Trophoblast cell (in vitro differentiated cells and primary cell): ENCODE data around the gene PTGS1.

Source experiments
- DNase-seq, 2 donors: peaks; one replicate each; pipeline ENCODE4 v3.0.0-alpha.2; 2016
- H2AFZ ChIP-seq: 2 replicates; pipeline ENCODE4 v1.6.1; 2013; ENCODE audit warnings: low read length, moderate library complexity, mild to moderate bottlenecking; ENCODE audit not compliant: insufficient read depth, poor library complexity
- H2AK5ac ChIP-seq: 2 replicates; pipeline ENCODE4 v1.6.1; 2013; ENCODE audit warnings: mild to moderate bottlenecking, low read length
- H2BK120ac ChIP-seq: 2 replicates; pipeline ENCODE4 v1.6.1; 2013; ENCODE audit warnings: low read length, mild to moderate bottlenecking, moderate library complexity; ENCODE audit not compliant: insufficient read depth, poor library complexity
- H2BK12ac ChIP-seq: 2 replicates; pipeline ENCODE4 v1.6.1; 2013; ENCODE audit warnings: mild to moderate bottlenecking, low read length, moderate library complexity
- H2BK5ac ChIP-seq: 2 replicates; pipeline ENCODE4 v1.6.1; 2013; ENCODE audit warnings: low read length, low read depth, moderate library complexity, mild to moderate bottlenecking; ENCODE audit not compliant: poor library complexity
- H3K14ac ChIP-seq: 2 replicates; pipeline ENCODE4 v1.6.1; 2013; ENCODE audit warnings: mild to moderate bottlenecking, low read length
- H3K18ac ChIP-seq: 2 replicates; pipeline ENCODE4 v1.6.1; 2013; ENCODE audit warnings: mild to moderate bottlenecking, low read length
- H3K23ac ChIP-seq: 2 replicates; pipeline ENCODE4 v1.6.1; 2013; ENCODE audit warnings: low read length
- H3K27ac ChIP-seq: 2 replicates; pipeline ENCODE4 v1.5.1; 2013; ENCODE audit warnings: low read depth, mild to moderate bottlenecking, inconsistent platforms, low read length, moderate library complexity
- H3K27me3 ChIP-seq: 2 replicates; pipeline ENCODE4 v1.6.1; 2013; ENCODE audit warnings: inconsistent platforms, mild to moderate bottlenecking, low read length, moderate library complexity; ENCODE audit not compliant: insufficient read depth
- H3K36me3 ChIP-seq, 2 experiments: 1 replicate in 1 of 2; 2 replicates in 1 of 2; pipeline ENCODE4 v1.6.1; 2013; ENCODE audit warnings: low read length in 2 of 2, mild to moderate bottlenecking in 2 of 2, moderate library complexity in 1 of 2; ENCODE audit not compliant: insufficient read depth in 2 of 2, control insufficient read depth in 1 of 2
- H3K4ac ChIP-seq: 2 replicates; pipeline ENCODE4 v1.6.1; 2013; ENCODE audit warnings: low read depth, mild to moderate bottlenecking, low read length, moderate library complexity
- H3K4me1 ChIP-seq, 2 experiments: 1 replicate in 1 of 2; 2 replicates in 1 of 2; pipeline ENCODE4 v1.6.1; 2013; ENCODE audit warnings: low read length in 2 of 2, mild to moderate bottlenecking in 2 of 2, moderate library complexity in 1 of 2; ENCODE audit not compliant: insufficient read depth in 2 of 2, control insufficient read depth in 1 of 2
- H3K4me2 ChIP-seq: 2 replicates; pipeline ENCODE4 v1.6.1; 2013; ENCODE audit warnings: inconsistent platforms, mild to moderate bottlenecking, low read length, moderate library complexity
- H3K4me3 ChIP-seq: 2 replicates; pipeline ENCODE4 v1.5.1; 2013; ENCODE audit warnings: mild to moderate bottlenecking, low read depth, low read length, inconsistent platforms
- H3K79me1 ChIP-seq: one replicate; pipeline ENCODE4 v1.6.1; 2013; ENCODE audit warnings: low read length
- H3K79me2 ChIP-seq: 2 replicates; pipeline ENCODE4 v1.6.1; 2013; ENCODE audit warnings: low read length, mild to moderate bottlenecking; ENCODE audit not compliant: control insufficient read depth, insufficient read depth, poor library complexity
- H3K9ac ChIP-seq: 2 replicates; pipeline ENCODE4 v1.6.1; 2013; ENCODE audit warnings: mild to moderate bottlenecking, low read length
- H3K9me3 ChIP-seq: 2 replicates; pipeline ENCODE4 v1.6.1; 2013; ENCODE audit warnings: low read depth, mild to moderate bottlenecking, control low read depth, inconsistent platforms, low read length; ENCODE audit not compliant: insufficient read depth
- H4K12ac ChIP-seq: 2 replicates; pipeline ENCODE4 v1.6.1; 2013; ENCODE audit warnings: low read depth, mild to moderate bottlenecking, low read length, moderate library complexity
- H4K8ac ChIP-seq: 2 replicates; pipeline ENCODE4 v1.6.1; 2013; ENCODE audit warnings: low read depth, mild to moderate bottlenecking, low read length, moderate library complexity
- H4K91ac ChIP-seq: one replicate; pipeline ENCODE4 v1.6.1; 2013; ENCODE audit warnings: low read depth, mild to moderate bottlenecking, low read length, moderate library complexity
- WGBS: extraction: QIAGEN DNeasy Blood & Tissue Kit; methylation state at CpG from one replicate; pipeline ENCODE4 v1.1.7; 2013; ENCODE audit warnings: missing lambda C conversion rate; ENCODE audit not compliant: insufficient read length, insufficient coverage; ENCODE audit errors: extremely low coverage; 5-methylcytosine and 5-hydroxymethylcytosine counted together

Gene PTGS1

DNA sequence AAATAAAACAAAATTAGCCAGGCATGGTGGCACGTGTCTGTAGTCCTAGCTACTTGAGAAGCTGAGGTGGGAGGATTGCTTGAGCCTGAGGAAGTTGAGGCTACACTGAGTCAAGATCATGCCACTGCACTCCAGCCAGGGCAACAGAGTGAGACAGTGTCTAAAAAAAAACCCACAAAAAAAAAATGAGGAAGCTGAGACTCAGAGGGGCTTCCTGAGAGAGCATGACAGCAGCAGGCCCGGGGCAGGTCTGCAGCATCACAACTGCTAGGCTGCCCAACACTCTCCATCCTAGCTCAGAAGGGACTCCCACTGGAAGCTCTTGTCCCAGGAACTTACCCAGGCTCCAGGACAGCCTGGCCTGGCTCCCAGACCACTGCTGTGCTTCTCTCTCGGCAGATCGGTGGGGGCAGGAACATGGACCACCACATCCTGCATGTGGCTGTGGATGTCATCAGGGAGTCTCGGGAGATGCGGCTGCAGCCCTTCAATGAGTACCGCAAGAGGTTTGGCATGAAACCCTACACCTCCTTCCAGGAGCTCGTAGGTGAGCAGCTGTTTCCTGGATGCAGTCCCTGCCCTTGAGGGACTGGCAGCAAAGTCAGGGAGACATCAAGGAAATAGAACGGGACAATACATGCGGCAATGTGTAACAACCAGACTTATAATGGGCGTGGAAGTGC is 19.1 kb downstream of the PTGS1 start:
- no peak overlapping the region for H3K4ac ChIP-seq
- no peak overlapping the region for H3K18ac ChIP-seq
- H2BK5ac ChIP-seq: no peak overlapping the region
- no peak overlapping the region for H2AFZ ChIP-seq
- H4K91ac ChIP-seq: no peak overlapping the region
- H3K27ac ChIP-seq: no peak overlapping the region
- H3K9me3 ChIP-seq: peaks cover 3% of the 10 kb centered on the region
- H3K4me1 ChIP-seq: no peaks in the 10 kb centered on the region
- no peak overlapping the region for H2AK5ac ChIP-seq
- peak in 1 of 2 donors; percentile 14 for DNase-seq
- no peak overlapping the region for H3K4me2 ChIP-seq
- H3K14ac ChIP-seq: no peak overlapping the region
- H3K9ac ChIP-seq: no peak overlapping the region
- no peak overlapping the region for H2BK12ac ChIP-seq
- H3K36me3 ChIP-seq: no peaks in the 10 kb centered on the region
- no peak overlapping the region for H4K12ac ChIP-seq
- H3K79me2 ChIP-seq: no peaks in the 10 kb centered on the region
- no peaks in the 10 kb centered on the region for H3K79me1 ChIP-seq
- H4K8ac ChIP-seq: no peak overlapping the region
- no peaks in the 10 kb centered on the region for H3K27me3 ChIP-seq
- H2BK120ac ChIP-seq: no peak overlapping the region
- no CpG with 5 or more reads among the region's 11 CpGs for WGBS
- no peak overlapping the region for H3K23ac ChIP-seq
- H3K4me3 ChIP-seq: no peak overlapping the region

DNA sequence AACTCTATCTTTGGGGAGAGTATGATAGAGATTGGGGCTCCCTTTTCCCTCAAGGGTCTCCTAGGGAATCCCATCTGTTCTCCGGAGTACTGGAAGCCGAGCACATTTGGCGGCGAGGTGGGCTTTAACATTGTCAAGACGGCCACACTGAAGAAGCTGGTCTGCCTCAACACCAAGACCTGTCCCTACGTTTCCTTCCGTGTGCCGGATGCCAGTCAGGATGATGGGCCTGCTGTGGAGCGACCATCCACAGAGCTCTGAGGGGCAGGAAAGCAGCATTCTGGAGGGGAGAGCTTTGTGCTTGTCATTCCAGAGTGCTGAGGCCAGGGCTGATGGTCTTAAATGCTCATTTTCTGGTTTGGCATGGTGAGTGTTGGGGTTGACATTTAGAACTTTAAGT is 21.5 kb downstream of the PTGS1 start:
- Histone ChIP-seq H3K27ac (no peak overlapping the region), H2BK120ac (no peak overlapping the region), H2AK5ac (no peak overlapping the region), H3K9me3 (peaks cover 4% of the 10 kb centered on the region), H3K36me3 (no peaks in the 10 kb centered on the region), H3K23ac (no peak overlapping the region), H2BK5ac (no peak overlapping the region), H3K4me3 (no peak overlapping the region), H3K14ac (no peak overlapping the region), H3K4ac (no peak overlapping the region), H3K79me2 (no peaks in the 10 kb centered on the region), H3K4me2 (no peak overlapping the region), H2AFZ (no peak overlapping the region), H2BK12ac (no peak overlapping the region), H3K4me1 (no peaks in the 10 kb centered on the region), H3K27me3 (peaks cover 2% of the 10 kb centered on the region), H3K9ac (no peak overlapping the region), H4K12ac (no peak overlapping the region), H3K18ac (no peak overlapping the region), H3K79me1 (no peaks in the 10 kb centered on the region), H4K91ac (no peak overlapping the region), H4K8ac (no peak overlapping the region)
- WGBS: no CpG with 5 or more reads among the region's 9 CpGs
- DNase-seq: no peak

DNA sequence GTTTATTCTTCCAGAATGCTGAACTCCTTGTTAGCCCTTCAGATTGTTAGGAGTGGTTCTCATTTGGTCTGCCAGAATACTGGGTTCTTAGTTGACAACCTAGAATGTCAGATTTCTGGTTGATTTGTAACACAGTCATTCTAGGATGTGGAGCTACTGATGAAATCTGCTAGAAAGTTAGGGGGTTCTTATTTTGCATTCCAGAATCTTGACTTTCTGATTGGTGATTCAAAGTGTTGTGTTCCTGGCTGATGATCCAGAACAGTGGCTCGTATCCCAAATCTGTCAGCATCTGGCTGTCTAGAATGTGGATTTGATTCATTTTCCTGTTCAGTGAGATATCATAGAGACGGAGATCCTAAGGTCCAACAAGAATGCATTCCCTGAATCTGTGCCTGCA is 21.9 kb downstream of the PTGS1 start:
- Histone ChIP-seq H3K4me2 (no peak overlapping the region), H3K4me3 (no peak overlapping the region), H4K91ac (no peak overlapping the region), H3K9ac (no peak overlapping the region), H4K8ac (no peak overlapping the region), H3K18ac (no peak overlapping the region), H2AFZ (no peak overlapping the region), H3K36me3 (no peaks in the 10 kb centered on the region), H3K4me1 (no peaks in the 10 kb centered on the region), H3K27me3 (peaks cover 2% of the 10 kb centered on the region), H3K9me3 (peaks cover 5% of the 10 kb centered on the region), H2AK5ac (no peak overlapping the region), H2BK12ac (no peak overlapping the region), H2BK5ac (no peak overlapping the region), H3K27ac (no peak overlapping the region), H3K4ac (no peak overlapping the region), H3K14ac (no peak overlapping the region), H4K12ac (no peak overlapping the region), H2BK120ac (no peak overlapping the region), H3K23ac (no peak overlapping the region), H3K79me1 (no peaks in the 10 kb centered on the region), H3K79me2 (no peaks in the 10 kb centered on the region)
- no CpG with 5 or more reads among the region's 2 CpGs for WGBS
- DNase-seq: no peak

DNA sequence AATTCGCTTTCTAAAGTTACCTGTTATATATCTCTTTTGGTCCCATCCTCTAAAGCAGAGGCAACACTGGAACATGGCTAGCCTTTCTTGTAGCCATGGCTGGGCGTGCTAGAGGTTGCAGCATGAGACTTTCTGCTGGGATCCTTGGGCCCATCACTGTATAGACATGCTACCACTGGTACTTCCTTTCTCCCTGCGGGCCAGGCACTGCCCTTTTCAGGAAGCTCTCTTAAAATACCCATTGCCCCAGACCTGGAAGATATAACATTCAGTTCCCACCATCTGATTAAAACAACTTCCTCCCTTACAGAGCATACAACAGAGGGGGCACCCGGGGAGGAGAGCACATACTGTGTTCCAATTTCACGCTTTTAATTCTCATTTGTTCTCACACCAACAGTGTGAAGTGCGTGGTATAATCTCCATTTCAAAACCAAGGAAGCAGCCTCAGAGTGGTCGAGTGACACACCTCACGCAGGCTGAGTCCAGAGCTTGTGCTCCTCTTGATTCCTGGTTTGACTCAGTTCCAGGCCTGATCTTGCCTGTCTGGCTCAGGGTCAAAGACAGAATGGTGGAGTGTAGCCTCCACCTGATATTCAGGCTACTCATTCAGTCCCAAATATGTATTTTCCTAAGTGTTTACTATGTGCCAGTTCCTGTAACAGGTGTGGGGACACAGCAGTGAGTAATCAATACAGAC is 22.6 kb downstream of the PTGS1 start:
- no peak overlapping the region for H4K91ac ChIP-seq

More for the DNA sequence above, 22.6 kb downstream of the PTGS1 start:
- Histone ChIP-seq H3K14ac (no peak overlapping the region), H3K9me3 (peaks cover 8% of the 10 kb centered on the region), H3K79me2 (no peaks in the 10 kb centered on the region), H2AK5ac (no peak overlapping the region), H3K36me3 (no peaks in the 10 kb centered on the region), H4K8ac (no peak overlapping the region), H3K27ac (no peak overlapping the region), H4K12ac (no peak overlapping the region), H3K23ac (no peak overlapping the region), H3K4ac (no peak overlapping the region), H3K4me3 (no peak overlapping the region), H2BK12ac (no peak overlapping the region), H3K18ac (no peak overlapping the region), H3K4me2 (no peak overlapping the region), H3K4me1 (no peaks in the 10 kb centered on the region), H3K79me1 (no peaks in the 10 kb centered on the region), H3K27me3 (peaks cover 2% of the 10 kb centered on the region), H2AFZ (no peak overlapping the region), H2BK120ac (no peak overlapping the region), H3K9ac (no peak overlapping the region), H2BK5ac (no peak overlapping the region)
- DNase-seq: no peak
- WGBS: no CpG with 5 or more reads among the region's 8 CpGs
